ENCODE data around the gene CENPP. TPM values are rescaled to one million over a fixed set of nuclear protein-coding genes. Genes with fewer than 3 reads are reported as not detected.

CENPP gene
- total RNA-seq, 1 donor: 2.2 TPM

GRCh38 chr9:92439921-92440750 lies 114.4 kb downstream of the CENPP start:
- H3K4me3 ChIP-seq (ENCODE audit: low read depth, low read length): no peak overlapping the region
- no peak for TF ChIP-seq CTCF (IDR thresholded peaks at IDR 0.05; ENCODE audit: insufficient read depth, low read depth, low read length)
- peak; percentile 49 for DNase-seq (ENCODE audit: low read depth)

- no peak for TF ChIP-seq CTCF (IDR thresholded peaks at IDR 0.05; ENCODE audit: insufficient read depth, low read depth, low read length)
- H3K4me3 ChIP-seq (ENCODE audit: low read depth, low read length): no peak overlapping the region
- no peak for DNase-seq (ENCODE audit: low read depth)
Observed at GRCh38 chr9:92440751-92441046, 114.9 kb downstream of the CENPP start.

GRCh38 chr9:92444841-92445240 lies 119.1 kb downstream of the CENPP start:
- no peak for DNase-seq (ENCODE audit: low read depth)
- H3K4me3 ChIP-seq (ENCODE audit: low read depth, low read length): no peak overlapping the region
- no peak for TF ChIP-seq CTCF (IDR thresholded peaks at IDR 0.05; ENCODE audit: insufficient read depth, low read depth, low read length)

- DNase-seq (ENCODE audit: low read depth): no peak
- TF ChIP-seq CTCF (IDR thresholded peaks at IDR 0.05; ENCODE audit: insufficient read depth, low read depth, low read length): no peak
- H3K4me3 ChIP-seq (ENCODE audit: low read depth, low read length): no peak overlapping the region
Observed at GRCh38 chr9:92446536-92446935, 120.8 kb downstream of the CENPP start.

GRCh38 chr9:92455217-92455616 lies 129.5 kb downstream of the CENPP start:
- peak; percentile 8 for TF ChIP-seq CTCF (IDR thresholded peaks at IDR 0.05; ENCODE audit: insufficient read depth, low read depth, low read length)
- DNase-seq (ENCODE audit: low read depth): no peak
- no peak overlapping the region for H3K4me3 ChIP-seq (ENCODE audit: low read depth, low read length)

- no peak for DNase-seq (ENCODE audit: low read depth)
- H3K4me3 ChIP-seq (ENCODE audit: low read depth, low read length): no peak overlapping the region
- TF ChIP-seq CTCF (IDR thresholded peaks at IDR 0.05; ENCODE audit: insufficient read depth, low read depth, low read length): no peak
Observed at GRCh38 chr9:92457576-92457975, 131.8 kb downstream of the CENPP start.

- no peak for DNase-seq (ENCODE audit: low read depth)
- H3K4me3 ChIP-seq (ENCODE audit: low read depth, low read length): no peak overlapping the region
- TF ChIP-seq CTCF (IDR thresholded peaks at IDR 0.05; ENCODE audit: insufficient read depth, low read depth, low read length): no peak
Observed at GRCh38 chr9:92463387-92463786, 137.6 kb downstream of the CENPP start.

Data from fibroblast of villous mesenchyme (primary cell).